Stimulated activated CD8-positive, alpha-beta memory T cell treated with anti-CD3 and anti-CD28 coated beads, Interleukin-2, amount 100 ng/mL, for 48 hours (primary cell): ENCODE measurements around the gene CRY2.

Source experiments
- DNase-seq, 2 donors: peaks; one replicate each; pipeline ENCODE4 v3.0.0-alpha.2; 2020; ENCODE audit warnings: low read depth in 2 of 2

CRY2 gene

DNA sequence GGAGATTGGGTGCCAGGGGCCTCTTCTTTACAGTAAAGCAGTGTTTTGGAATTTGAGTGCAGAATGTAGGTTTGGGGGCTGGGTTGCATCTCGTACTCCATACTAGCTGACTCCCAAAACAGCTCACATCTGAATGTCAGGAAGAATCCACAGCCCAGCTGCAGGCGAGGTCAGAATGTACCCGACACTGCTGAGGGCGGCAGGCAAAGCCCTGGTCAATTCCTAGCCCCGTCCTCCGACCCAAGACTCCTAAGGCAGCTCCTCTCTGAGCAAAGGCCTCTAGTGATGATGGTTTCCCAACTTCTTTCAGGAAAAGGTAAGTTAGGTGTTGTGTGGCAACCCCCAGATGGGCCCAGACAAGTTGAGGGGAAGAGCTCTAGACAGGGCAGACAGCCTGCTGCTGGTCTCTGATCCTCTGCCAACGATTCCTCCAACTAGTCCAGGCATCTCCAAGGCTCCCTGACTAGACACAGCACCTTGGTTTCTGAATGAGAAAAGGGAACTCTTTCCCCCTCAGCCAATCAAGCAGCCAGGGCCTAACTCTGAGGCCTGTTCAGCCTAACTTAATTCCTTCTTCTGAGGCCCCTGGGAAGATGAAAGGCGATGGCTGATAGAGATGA, 83.8 kb downstream of the CRY2 start:
- DNase-seq: no peak

DNA sequence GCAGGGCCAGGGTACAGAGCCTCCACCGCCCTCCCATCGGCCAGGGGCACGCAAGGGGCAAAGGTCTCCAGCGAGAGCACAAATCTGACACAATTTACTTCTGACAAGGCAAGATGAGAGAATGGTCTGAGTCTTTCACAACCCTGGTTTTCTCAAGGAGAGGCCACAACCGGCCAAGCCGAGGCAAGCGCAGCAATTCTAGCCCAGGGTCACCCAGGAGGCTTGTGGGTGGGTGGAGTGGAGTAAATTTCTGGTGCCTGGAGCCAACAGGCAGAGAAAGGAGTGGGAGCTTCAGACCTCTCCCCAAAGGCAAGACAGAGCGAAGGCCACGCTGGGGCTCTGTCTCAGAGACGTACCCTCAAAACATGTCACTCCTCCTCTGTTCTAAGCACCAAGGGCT, 84.5 kb downstream of the CRY2 start:
- DNase-seq: no peak

DNA sequence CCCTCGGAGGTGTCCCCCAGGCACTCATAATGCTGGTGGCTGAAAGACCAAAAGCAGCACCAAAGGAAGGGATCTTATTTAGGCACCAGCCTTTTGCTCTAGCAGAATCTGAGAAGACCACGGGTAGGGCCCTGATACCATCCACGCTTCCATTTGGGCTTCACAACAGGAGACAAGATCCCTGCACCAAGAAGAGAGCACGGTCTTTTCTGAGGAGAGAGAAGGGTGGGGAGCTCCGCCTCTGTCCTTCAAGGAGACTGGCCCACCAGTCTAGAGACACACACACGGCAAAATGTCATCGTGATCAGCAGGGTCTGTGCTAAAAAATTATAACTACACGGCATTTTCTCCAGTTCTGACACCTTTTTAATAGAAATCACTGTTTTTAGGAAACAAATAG, 84.9 kb downstream of the CRY2 start:
- DNase-seq: no peak
